ENCODE measurements around the gene TMEM135. TPM values are rescaled to one million over a fixed set of nuclear protein-coding genes. Genes with fewer than 3 reads are reported as not detected.

The TMEM135 gene
- total RNA-seq, 1 donor from 2014 or later = 16.4 TPM

DNA sequence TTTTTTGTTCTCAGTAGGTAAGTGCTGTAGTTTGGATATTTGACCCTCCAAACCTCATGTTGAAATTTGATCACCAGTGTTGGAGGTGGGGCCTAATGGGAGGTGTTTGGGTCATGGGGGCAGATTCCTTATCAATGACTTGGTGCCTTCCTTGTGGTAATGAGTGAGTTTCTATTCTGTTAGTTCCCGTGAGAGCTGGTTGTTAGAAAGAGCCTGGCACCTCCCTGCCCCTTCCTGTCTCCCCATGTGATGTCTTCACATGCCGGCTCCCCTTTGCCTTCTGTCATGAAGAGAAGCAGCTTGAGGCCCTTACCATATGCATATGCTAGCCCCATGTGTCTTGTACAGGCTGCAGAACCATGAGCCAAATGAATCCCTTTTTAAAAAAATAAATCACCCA is 138.3 kb downstream of the TMEM135 start:
- intact Hi-C loops (cut with micrococcal nuclease) = no loop called here
- no peaks in the 10 kb centered on the region for H3K27me3 ChIP-seq (ENCODE audit: low read depth)

GRCh38 chr11:87179621-87180020 is 141.9 kb downstream of the TMEM135 start:
- Histone ChIP-seq H3K9me3 (replicated peaks) (peaks cover 11% of the 10 kb centered on the region), H3K36me3 (peaks cover 8% of the 10 kb centered on the region), H3K27me3 (ENCODE audit: low read depth) (no peaks in the 10 kb centered on the region), H3K4me3 (no peak overlapping the region), H3K4me1 (peaks cover 19% of the 10 kb centered on the region), H3K27ac (replicated peaks) (no peak overlapping the region)
- TF ChIP-seq CTCF (IDR thresholded peaks at IDR 0.05; ENCODE audit: borderline replicate concordance) = no peak
- intact Hi-C loops (cut with micrococcal nuclease) = no loop called here
- no peak for DNase-seq

More for the DNA sequence above, 138.3 kb downstream of the TMEM135 start:
- peaks cover 34% of the 10 kb centered on the region for H3K4me1 ChIP-seq
- no peak for TF ChIP-seq CTCF (IDR thresholded peaks at IDR 0.05; ENCODE audit: borderline replicate concordance)
- no peak for DNase-seq
- H3K36me3 ChIP-seq = peaks cover 8% of the 10 kb centered on the region
- peaks cover 11% of the 10 kb centered on the region for H3K9me3 ChIP-seq (replicated peaks)
- H3K4me3 ChIP-seq = no peak overlapping the region
- H3K27ac ChIP-seq (replicated peaks) = no peak overlapping the region

DNA sequence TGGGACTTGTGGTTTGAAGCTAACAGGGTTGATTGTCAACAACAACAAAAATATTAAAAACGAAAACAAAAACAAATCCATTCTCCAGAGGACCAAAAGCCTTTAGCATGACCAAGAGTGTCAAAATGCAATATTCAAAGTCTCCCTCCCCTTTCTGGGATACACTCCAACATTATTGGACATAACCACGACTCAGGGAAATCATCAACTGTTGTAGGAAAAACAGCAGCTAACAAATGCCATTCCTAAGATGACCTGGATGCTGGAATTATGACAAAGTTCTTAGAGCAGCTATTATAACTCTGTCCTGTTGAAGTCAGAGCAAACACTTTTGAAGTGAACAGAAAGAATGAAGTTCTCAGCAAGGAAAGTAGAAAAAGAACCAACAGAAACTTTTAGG is 143.0 kb downstream of the TMEM135 start:
- Histone ChIP-seq H3K36me3 (peaks cover 8% of the 10 kb centered on the region), H3K4me3 (no peak overlapping the region), H3K27me3 (ENCODE audit: low read depth) (no peaks in the 10 kb centered on the region), H3K9me3 (replicated peaks) (peaks cover 11% of the 10 kb centered on the region), H3K27ac (replicated peaks) (no peak overlapping the region), H3K4me1 (peaks cover 11% of the 10 kb centered on the region)
- no peak for TF ChIP-seq CTCF (IDR thresholded peaks at IDR 0.05; ENCODE audit: borderline replicate concordance)
- DNase-seq = no peak
- intact Hi-C loops (cut with micrococcal nuclease) = no loop called here

- H3K9me3 ChIP-seq (replicated peaks) = peaks cover 11% of the 10 kb centered on the region
- no peak overlapping the region for H3K27ac ChIP-seq (replicated peaks)
- peaks cover 11% of the 10 kb centered on the region for H3K4me1 ChIP-seq
- no peak for DNase-seq
- H3K27me3 ChIP-seq (ENCODE audit: low read depth) = no peaks in the 10 kb centered on the region
- intact Hi-C loops (cut with micrococcal nuclease) = no loop called here
- TF ChIP-seq CTCF (IDR thresholded peaks at IDR 0.05; ENCODE audit: borderline replicate concordance) = no peak
- peaks cover 8% of the 10 kb centered on the region for H3K36me3 ChIP-seq
- no peak overlapping the region for H3K4me3 ChIP-seq
These were observed 143.4 kb downstream of the TMEM135 start for GRCh38 chr11:87181143-87181542.

DNA sequence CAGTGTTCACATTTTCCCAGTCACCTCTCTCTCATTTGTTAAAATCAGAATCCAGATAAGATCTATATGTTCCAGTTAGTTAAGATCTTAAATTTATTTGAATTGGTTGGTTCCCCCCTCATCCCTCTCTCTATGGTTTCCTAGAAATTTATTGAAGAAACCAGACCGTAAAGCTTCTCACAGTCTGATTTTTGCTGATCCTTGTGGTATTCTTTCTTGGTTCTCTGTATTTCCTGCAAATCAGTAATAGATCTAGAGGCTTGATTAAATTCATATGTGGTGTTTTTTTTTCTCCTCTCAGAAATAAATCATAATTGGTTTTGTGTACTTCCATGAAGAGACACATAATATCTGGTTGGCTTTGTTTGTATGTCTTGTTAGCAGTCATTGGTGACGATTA is 147.5 kb downstream of the TMEM135 start:
- H3K36me3 ChIP-seq = no peaks in the 10 kb centered on the region
- intact Hi-C loops (cut with micrococcal nuclease) = no loop called here
- H3K27ac ChIP-seq (replicated peaks) = no peak overlapping the region
- TF ChIP-seq CTCF (IDR thresholded peaks at IDR 0.05; ENCODE audit: borderline replicate concordance) = no peak
- DNase-seq = no peak
- H3K9me3 ChIP-seq (replicated peaks) = no peaks in the 10 kb centered on the region
- H3K4me1 ChIP-seq = peaks cover 11% of the 10 kb centered on the region
- H3K4me3 ChIP-seq = no peak overlapping the region
- no peaks in the 10 kb centered on the region for H3K27me3 ChIP-seq (ENCODE audit: low read depth)

DNA sequence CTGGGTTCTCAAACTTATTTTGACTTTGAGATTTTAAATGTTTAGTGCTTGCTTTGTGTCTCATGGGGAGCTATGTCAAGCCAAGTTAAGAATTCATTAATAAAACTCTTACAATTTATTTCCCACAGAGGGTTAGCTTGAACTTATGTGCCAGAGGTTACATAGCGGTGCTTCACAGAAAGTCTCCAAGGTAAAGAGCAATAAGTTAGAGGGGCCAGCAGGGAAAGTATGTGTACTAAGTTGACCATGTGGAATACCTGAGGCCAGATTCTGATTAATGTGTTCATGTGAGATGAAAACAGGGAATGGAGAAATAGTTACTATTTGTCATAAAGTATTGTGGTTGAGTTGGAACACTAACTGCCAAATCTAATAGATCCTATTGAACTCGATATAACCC is 149.3 kb downstream of the TMEM135 start:
- H3K4me1 ChIP-seq = no peaks in the 10 kb centered on the region
- no peak for TF ChIP-seq CTCF (IDR thresholded peaks at IDR 0.05; ENCODE audit: borderline replicate concordance)

More for the DNA sequence above, 149.3 kb downstream of the TMEM135 start:
- no peak for DNase-seq
- Histone ChIP-seq H3K9me3 (replicated peaks) (no peaks in the 10 kb centered on the region), H3K4me3 (no peak overlapping the region), H3K36me3 (no peaks in the 10 kb centered on the region), H3K27me3 (ENCODE audit: low read depth) (no peaks in the 10 kb centered on the region), H3K27ac (replicated peaks) (no peak overlapping the region)
- intact Hi-C loops (cut with micrococcal nuclease) = no loop called here
